HG02943 (cell line): Measurements from ENCODE around the gene MSTO1.
"Not testable (repeated sequence)": the region's sequence is repeated elsewhere in the genome, so short reads cannot be mapped to it uniquely, and the experiment has no call there.

Source experiments
- ATAC-seq: cut with Tn5 transposase; IDR thresholded peaks from one replicate; pipeline ENCODE4 v1.9.1; 2021; ENCODE audit warnings: mild to moderate bottlenecking, low read depth, moderate library complexity; ENCODE audit not compliant: unreplicated experiment

The MSTO1 gene

GRCh38 chr1:155610257-155610647 is 234 bp downstream of the MSTO1 start:
- not testable (repeated sequence) for ATAC-seq

DNA sequence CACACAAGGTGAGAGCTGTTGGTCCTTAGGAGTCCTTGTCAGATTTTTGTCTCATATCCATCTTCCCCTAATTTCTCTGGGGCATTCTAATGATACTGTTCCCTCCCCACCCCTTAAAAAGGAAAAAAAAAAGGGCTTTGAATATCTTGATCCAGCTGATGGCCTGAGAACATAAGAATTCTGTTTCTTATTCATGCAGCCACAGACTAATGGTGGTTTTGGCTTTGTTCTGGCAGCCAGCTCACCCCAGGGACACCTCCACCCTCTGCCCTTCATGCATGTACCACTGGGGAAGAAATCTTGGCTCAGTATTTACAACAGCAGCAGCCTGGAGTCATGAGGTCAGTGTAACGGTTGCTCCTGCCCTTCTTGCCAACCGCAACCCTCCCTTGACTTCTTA is 3.2 kb downstream of the MSTO1 start:
- ATAC-seq, result not testable (repeated sequence)

DNA sequence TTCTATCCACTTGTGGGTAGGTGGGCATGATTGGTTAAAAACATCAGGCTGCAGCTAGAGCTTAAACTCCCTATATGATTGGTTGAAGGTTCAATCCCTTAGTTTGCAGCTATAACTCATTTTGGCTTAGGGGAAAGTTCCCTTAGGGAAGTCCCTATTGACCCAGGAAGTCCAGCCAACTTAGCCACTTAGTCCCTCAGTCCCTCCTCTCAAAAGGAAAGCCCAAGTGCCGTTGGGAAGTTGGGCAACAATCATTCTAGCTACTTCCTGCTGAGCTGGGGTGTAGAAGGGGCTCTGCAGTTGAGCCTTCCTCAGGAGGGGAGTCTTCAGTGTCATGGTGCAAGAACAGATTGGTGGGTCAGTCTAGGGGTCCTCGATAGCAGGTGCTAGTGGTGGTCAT is 12.2 kb downstream of the MSTO1 start:
- ATAC-seq, result no peak

- no peak for ATAC-seq
These were observed 13.3 kb downstream of the MSTO1 start for GRCh38 chr1:155623357-155623756.

GRCh38 chr1:155626428-155626827 is 16.4 kb downstream of the MSTO1 start:
- not testable (repeated sequence) for ATAC-seq

- no peak for ATAC-seq
These were observed 26.6 kb downstream of the MSTO1 start for GRCh38 chr1:155636397-155637153.

DNA sequence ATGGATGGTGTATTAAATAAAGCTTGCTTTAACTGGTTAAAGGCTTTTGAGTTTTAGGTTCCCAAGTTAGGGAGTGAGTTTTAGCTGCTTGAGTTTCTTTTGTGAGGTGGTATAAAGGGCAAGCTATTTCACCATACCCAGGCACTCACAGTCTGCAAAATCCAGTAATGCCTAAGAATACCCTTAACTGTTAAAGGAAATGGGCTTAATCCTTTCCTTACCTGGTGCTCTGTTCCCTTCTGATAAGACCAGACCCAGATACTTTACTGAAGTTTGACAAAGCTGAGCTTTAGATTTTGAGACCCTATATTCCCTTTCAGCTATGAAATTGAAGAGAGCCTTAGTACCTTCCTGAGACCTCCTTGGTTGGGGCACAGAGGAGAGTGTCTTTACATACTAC is 30.3 kb downstream of the MSTO1 start:
- no peak for ATAC-seq

GRCh38 chr1:155642559-155643180 is 32.7 kb downstream of the MSTO1 start:
- not testable (repeated sequence) for ATAC-seq

DNA sequence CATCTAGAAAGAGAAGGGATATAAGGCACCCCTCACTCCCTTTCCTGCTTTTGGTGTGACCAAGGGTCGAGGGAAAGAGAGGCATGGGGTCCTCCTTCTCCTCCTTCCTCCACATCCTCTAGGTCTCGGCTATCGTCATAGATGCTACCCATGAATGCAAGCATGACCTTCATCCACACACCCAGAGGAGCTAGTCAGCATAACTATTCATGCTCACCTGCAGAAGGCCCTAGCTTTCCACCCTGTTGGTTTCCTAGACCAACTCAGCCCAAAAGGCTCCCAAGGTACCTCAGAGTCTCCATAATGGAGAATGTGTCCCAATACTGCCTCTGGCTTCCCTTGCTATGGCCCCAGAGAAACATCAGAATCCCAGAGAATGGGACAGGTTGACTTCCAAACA is 33.2 kb downstream of the MSTO1 start:
- ATAC-seq, result no peak

GRCh38 chr1:155645034-155645598 is 35.1 kb downstream of the MSTO1 start:
- no peak for ATAC-seq

DNA sequence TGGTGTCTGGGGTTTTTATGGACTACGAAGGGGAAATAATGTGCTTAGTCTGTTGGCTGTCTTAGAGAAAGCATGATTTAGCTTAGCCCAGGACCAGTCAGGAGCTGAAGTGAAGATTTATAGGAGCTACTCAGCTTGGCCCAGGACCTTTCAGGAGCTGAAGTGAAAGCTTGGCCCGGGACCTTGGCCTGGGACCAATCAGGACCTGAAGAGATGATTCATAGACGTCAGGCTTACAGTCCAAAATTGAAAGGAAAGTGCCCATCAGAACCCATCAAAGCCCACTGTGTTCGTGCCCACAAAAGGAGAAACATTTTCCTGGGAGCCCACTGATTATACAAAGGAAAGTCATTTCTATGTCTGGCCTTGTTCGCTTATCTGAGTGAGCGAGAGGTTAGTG is 35.6 kb downstream of the MSTO1 start:
- no peak for ATAC-seq

DNA sequence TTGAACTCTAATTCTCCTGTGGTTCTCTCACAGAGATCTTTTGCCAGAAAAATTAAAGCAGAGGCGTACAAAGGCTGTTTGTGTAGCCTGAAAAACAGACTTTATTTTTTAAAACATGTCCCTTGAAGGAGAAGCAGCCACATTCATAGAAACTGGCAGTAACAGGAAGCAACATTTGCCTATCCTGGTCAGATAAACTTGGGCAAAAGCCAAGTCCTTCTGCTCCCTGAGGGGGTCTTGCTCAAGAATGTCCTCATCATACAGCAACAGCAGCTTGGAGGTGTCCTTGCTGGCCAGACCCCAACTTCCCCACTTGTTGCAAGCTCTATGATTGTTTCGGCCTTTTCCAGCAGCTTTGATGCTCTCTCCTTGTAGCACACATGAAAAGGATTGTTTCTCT is 36.3 kb downstream of the MSTO1 start:
- no peak for ATAC-seq

DNA sequence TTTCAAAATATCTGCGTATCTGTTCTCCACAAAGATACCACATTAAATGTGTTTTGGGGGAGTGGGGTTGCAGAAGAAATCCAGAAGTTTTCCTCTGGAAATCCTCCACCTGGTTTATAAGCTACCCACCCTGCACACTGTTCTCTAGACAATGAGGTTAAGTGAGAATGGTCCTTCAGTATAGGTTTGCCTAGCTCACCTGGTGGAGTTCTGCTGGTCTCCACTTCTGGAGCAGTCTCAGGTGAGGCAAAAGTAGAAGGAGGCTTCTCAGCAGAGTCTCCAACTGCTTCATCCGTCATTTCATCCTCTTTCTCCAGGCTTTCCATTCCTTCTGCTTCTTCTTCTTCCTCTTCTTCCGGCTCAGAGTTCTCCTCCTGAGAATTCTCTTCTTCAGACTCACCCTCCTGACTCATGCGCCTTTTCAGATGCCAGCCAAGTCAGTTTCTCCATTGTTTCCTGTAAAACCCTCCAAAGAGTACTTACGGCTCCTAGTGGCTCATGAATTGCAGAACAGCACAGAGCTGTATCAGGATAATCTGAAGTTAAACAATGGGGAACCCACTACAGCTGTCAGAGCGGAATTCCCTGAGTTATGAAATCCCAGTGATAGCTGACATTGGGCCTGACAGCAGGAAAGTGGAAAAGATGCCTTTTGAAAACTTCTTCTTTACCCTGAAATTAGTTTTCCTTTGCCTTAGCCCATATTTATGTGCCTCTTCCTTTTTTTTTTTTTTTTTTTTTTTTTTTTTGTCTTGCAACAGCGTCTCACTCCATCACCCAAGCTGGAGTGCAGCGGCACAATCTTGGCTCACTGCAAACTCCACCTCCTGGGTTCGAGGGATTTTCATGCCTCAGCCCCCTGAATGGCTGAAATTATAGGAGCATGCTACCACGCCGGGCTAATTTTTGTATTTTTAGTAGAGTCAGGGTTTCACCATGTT is 38.5 kb downstream of the MSTO1 start:
- no peak for ATAC-seq

DNA sequence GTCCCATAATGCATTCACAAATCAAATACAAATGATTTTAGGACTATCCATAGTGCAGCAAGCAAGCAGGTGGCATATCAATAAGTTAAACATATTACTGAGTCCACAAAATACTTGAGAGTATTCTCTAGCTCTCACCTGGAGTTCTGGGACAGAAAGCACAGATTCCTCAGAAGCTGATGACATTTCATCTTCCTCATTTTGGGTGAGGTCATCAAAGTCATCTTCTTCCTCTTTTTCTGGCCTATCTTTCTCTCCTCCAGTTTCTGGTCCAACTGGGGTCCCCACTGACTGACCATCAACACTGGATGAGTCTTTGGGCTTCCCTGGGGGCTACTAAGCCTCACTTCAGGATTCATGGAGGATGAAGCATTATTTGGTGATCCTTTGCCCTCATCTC is 39.7 kb downstream of the MSTO1 start:
- ATAC-seq, result no peak

- no peak for ATAC-seq
These were observed 40.3 kb downstream of the MSTO1 start for GRCh38 chr1:155650231-155650757.

DNA sequence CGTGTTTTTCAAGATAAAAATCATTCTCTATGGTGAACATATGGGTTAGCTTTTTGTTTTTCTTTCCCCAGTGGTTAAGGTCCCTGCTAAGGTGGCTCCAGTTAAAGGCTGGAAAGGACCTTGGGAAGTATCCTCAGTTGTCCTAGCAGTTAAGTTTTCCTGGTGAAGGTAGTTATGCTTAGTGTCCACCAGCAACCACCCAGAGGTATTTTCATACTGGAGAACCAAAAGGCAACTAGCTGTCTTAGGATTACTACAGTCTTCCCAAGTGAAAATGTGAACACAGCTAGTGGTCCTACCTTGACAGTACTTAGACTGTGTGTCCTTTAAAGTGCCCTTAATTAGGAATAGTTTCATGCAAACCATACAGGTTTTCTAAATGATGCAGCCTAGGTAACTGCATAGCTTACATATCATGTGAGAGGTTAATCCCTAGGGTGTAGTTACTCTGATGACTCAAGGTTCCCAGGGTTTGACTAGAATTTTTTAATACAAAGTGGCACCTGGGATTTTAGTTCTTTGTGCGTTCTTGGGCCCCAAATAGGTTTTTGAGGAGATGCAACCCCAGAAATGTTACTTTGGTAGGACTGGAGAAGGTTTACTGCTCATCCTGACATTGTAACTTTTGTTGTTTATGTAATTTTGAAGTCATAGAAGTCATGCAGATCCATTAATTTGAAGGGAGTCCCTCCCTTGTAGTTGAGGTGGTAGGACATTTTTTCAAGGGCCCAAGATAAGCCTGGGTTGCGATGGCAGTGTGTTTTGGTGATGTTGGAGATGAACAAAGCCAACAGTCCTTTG is 42.0 kb downstream of the MSTO1 start:
- ATAC-seq, result no peak

GRCh38 chr1:155652951-155653350 is 42.9 kb downstream of the MSTO1 start:
- ATAC-seq, result no peak

- no peak for ATAC-seq
These were observed 47.4 kb downstream of the MSTO1 start for GRCh38 chr1:155657463-155657862.

DNA sequence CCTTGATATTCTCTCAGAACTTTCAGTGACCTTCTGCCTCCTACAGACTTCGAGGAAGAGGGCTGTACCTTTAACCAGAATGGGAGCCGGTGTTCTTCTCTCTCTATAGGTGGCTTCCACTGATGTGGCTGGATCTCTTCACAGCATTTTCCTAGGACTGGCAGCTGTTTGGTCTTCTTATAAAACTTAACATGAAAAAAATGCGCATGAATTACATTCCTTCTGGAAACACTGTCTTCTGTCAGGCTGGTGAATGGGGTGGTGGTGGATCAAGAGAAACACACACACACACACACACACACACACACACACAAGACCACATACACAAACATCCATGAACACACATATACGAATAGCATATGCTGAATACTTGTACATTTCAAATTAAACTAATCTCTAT is 51.2 kb downstream of the MSTO1 start:
- ATAC-seq, result not testable (repeated sequence)
